Common myeloid progenitor, CD34-positive (primary cell): ENCODE measurements around the gene GUCY1A2.

Experiments used
- CTCF ChIA-PET: fragments of 350-600 bp; sonication (Branson Sonifier 250); formaldehyde crosslinking; loops from one replicate; lab custom pipeline; 2021; ENCODE audit warnings: antibody characterized with exemption; lab: Charles Lee
- POLR2A ChIA-PET: fragments of 350-600 bp; sonication (Branson Sonifier 250); formaldehyde crosslinking; loops from one replicate; lab custom pipeline; 2021; ENCODE audit warnings: antibody characterized with exemption; lab: Charles Lee
- DNase-seq, 3 donors: peaks; one replicate each; pipeline versions ENCODE4 v3.0.0 to v3.0.0-alpha.2; 2013
- H3K27ac ChIP-seq, 2 experiments: 1 replicate in 1 of 2; 2 replicates in 1 of 2; pipeline ENCODE4 v1.7.0; 2013; ENCODE audit warnings: inconsistent platforms in 2 of 2, low read length in 2 of 2, mild to moderate bottlenecking in 2 of 2, low read depth in 1 of 2, moderate library complexity in 1 of 2; ENCODE audit not compliant: severe bottlenecking in 2 of 2, insufficient read depth in 1 of 2, poor library complexity in 1 of 2
- H3K27me3 ChIP-seq, 5 experiments: replicated peaks in 2 of 5; 1 replicate in 3 of 5; 2 replicates in 2 of 5; pipeline versions ENCODE4 v1.6.1 to v1.7.0; 2013; ENCODE audit warnings: low read length in 4 of 5, mild to moderate bottlenecking in 2 of 5, moderate library complexity in 2 of 5, inconsistent platforms in 1 of 5; ENCODE audit not compliant: insufficient read depth in 5 of 5, control insufficient read depth in 4 of 5
- H3K36me3 ChIP-seq, 4 experiments: 1 replicate in 2 of 4; 2 replicates in 2 of 4; pipeline versions ENCODE4 v1.6.1 to v1.7.0; 2013; ENCODE audit warnings: low read length in 3 of 4, control low read depth in 1 of 4, mild to moderate bottlenecking in 1 of 4; ENCODE audit not compliant: control insufficient read depth in 4 of 4, insufficient read depth in 4 of 4
- H3K4me1 ChIP-seq, 4 experiments: 1 replicate in 3 of 4; 2 replicates in 1 of 4; pipeline versions ENCODE4 v1.6.1 to v1.7.1; 2013; ENCODE audit warnings: low read length in 3 of 4, mild to moderate bottlenecking in 3 of 4, control low read depth in 1 of 4, inconsistent platforms in 1 of 4, moderate library complexity in 1 of 4; ENCODE audit not compliant: control insufficient read depth in 4 of 4, insufficient read depth in 4 of 4; ENCODE audit errors: control extremely low read depth in 1 of 4
- H3K4me3 ChIP-seq, 7 experiments: 1 replicate in 4 of 7; 2 replicates in 3 of 7; pipeline versions ENCODE4 v1.5.1 to v1.7.0; 2013; ENCODE audit warnings: mild to moderate bottlenecking in 7 of 7, low read length in 6 of 7, moderate library complexity in 6 of 7, inconsistent platforms in 2 of 7, low read depth in 2 of 7, control low read depth in 1 of 7; ENCODE audit not compliant: insufficient read depth in 4 of 7, control insufficient read depth in 1 of 7; ENCODE audit errors: extremely low read depth in 1 of 7
- H3K9me3 ChIP-seq, 5 experiments: 1 replicate in 4 of 5; 2 replicates in 1 of 5; pipeline versions ENCODE4 v1.6.1 to v1.7.1; 2013; ENCODE audit warnings: low read length in 4 of 5, mild to moderate bottlenecking in 2 of 5, inconsistent platforms in 1 of 5, low read depth in 1 of 5, moderate library complexity in 1 of 5; ENCODE audit not compliant: control insufficient read depth in 4 of 5, insufficient read depth in 2 of 5; ENCODE audit errors: control extremely low read depth in 1 of 5
- WGBS: methylation state at CpG from one replicate; pipeline ENCODE4 v1.1.5; 2013; ENCODE audit not compliant: insufficient coverage; 5-methylcytosine and 5-hydroxymethylcytosine counted together

GUCY1A2 gene

GRCh38 chr11:107042748-107043147 lies 24.5 kb upstream of the GUCY1A2 start:
- no peaks in the 10 kb centered on the region for H3K9me3 ChIP-seq
- CTCF ChIA-PET, result no interaction called here
- H3K36me3 ChIP-seq, result no peaks in the 10 kb centered on the region
- no peaks in the 10 kb centered on the region for H3K4me1 ChIP-seq
- 88% methylated on average over 4 of the region's 4 CpGs for WGBS
- H3K4me3 ChIP-seq, result no peak overlapping the region
- DNase-seq, result no peak
- no peak overlapping the region for H3K27ac ChIP-seq
- H3K27me3 ChIP-seq, result no peaks in the 10 kb centered on the region
- POLR2A ChIA-PET, result no interaction called here

- H3K4me3 ChIP-seq, result no peak overlapping the region
- WGBS, result 90% methylated on average over 1 of the region's 1 CpG
- POLR2A ChIA-PET, result no interaction called here
- no peaks in the 10 kb centered on the region for H3K36me3 ChIP-seq
- H3K9me3 ChIP-seq, result no peaks in the 10 kb centered on the region
- H3K4me1 ChIP-seq, result no peaks in the 10 kb centered on the region
- H3K27me3 ChIP-seq, result no peaks in the 10 kb centered on the region
- DNase-seq, result no peak
- H3K27ac ChIP-seq, result no peak overlapping the region
- CTCF ChIA-PET, result no interaction called here
Observed at GRCh38 chr11:107041088-107041444, 22.8 kb upstream of the GUCY1A2 start.

- Histone ChIP-seq H3K4me1 (no peaks in the 10 kb centered on the region), H3K27ac (no peak overlapping the region), H3K27me3 (no peaks in the 10 kb centered on the region), H3K36me3 (no peaks in the 10 kb centered on the region), H3K9me3 (no peaks in the 10 kb centered on the region), H3K4me3 (no peak overlapping the region)
- POLR2A ChIA-PET, result no interaction called here
- CTCF ChIA-PET, result no interaction called here
- DNase-seq, result no peak
- WGBS, result 64% methylated on average over 1 of the region's 2 CpGs
Observed at GRCh38 chr11:107040433-107041087, 22.3 kb upstream of the GUCY1A2 start.

- ChIA-PET CTCF (no interaction called here), POLR2A (no interaction called here)
- H3K9me3 ChIP-seq, result no peaks in the 10 kb centered on the region
- no peaks in the 10 kb centered on the region for H3K4me1 ChIP-seq
- peaks cover 2 to 24% (median 11%) of the 10 kb centered on the region in 5 experiments for H3K27me3 ChIP-seq
- H3K27ac ChIP-seq, result no peak overlapping the region
- H3K4me3 ChIP-seq, result no peak overlapping the region
- DNase-seq, result no peak
- H3K36me3 ChIP-seq, result no peaks in the 10 kb centered on the region
Observed at GRCh38 chr11:107025673-107026072, 7.4 kb upstream of the GUCY1A2 start.

- H3K4me3 ChIP-seq, result no peak overlapping the region
- H3K27ac ChIP-seq, result no peak overlapping the region
- POLR2A ChIA-PET, result no interaction called here
- H3K4me1 ChIP-seq, result peaks cover 0 to 15% (median 8%) of the 10 kb centered on the region in 4 experiments
- WGBS, result 100% methylated on average over 1 of the region's 2 CpGs
- no peak for DNase-seq
- CTCF ChIA-PET, result no interaction called here
- peaks cover 19 to 68% (median 37%) of the 10 kb centered on the region in 5 experiments for H3K27me3 ChIP-seq
- H3K9me3 ChIP-seq, result peaks cover 0 to 1% (median 0%) of the 10 kb centered on the region in 5 experiments
- no peaks in the 10 kb centered on the region for H3K36me3 ChIP-seq
Observed at GRCh38 chr11:107020594-107020993, 2.3 kb upstream of the GUCY1A2 start.

GRCh38 chr11:107018902-107019493 lies 722 bp upstream of the GUCY1A2 start:
- CTCF ChIA-PET, result no interaction called here
- DNase-seq, result peak; percentile 24 to 74 (median 55)
- Histone ChIP-seq H3K9me3 (peaks cover 0 to 1% (median 0%) of the 10 kb centered on the region in 5 experiments), H3K27me3 (peaks cover 17 to 69% (median 37%) of the 10 kb centered on the region in 5 experiments), H3K4me3 (peak overlapping the region in 3 of 7 experiments; percentile 3 to 74 (median 56)), H3K36me3 (no peaks in the 10 kb centered on the region), H3K4me1 (peaks cover 0 to 15% (median 8%) of the 10 kb centered on the region in 4 experiments), H3K27ac (no peak overlapping the region)
- POLR2A ChIA-PET, result interaction anchor here (0.6 kb wide), 1 partner anchor 18 kb away, joined by 3 read pairs; no protein-coding TSS in a partner anchor
- 5% methylated on average over 31 of the region's 36 CpGs for WGBS
